Neural progenitor cell (in vitro differentiated cells): ENCODE measurements around the gene GIT2.

ENCODE experiments used
- EZH2 ChIP-seq: fragments of 200-600 bp; sonication (generic); IDR thresholded peaks from 2 replicates; pipeline ENCODE4 v1.6.1; 2017; ENCODE audit warnings: antibody characterized with exemption, mild to moderate bottlenecking, moderate library complexity
- TF ChIP-seq, protein P1 (sequence below): fragments of 200-600 bp; sonication (generic); IDR thresholded peaks from 2 replicates; pipeline ENCODE4 v1.5.1; 2017; ENCODE audit warnings: antibody characterized with exemption, mild to moderate bottlenecking

GRCh38 chr12:110015132-110015531, 19.0 kb upstream of the GIT2 start:
- TF ChIP-seq, protein P1, sequence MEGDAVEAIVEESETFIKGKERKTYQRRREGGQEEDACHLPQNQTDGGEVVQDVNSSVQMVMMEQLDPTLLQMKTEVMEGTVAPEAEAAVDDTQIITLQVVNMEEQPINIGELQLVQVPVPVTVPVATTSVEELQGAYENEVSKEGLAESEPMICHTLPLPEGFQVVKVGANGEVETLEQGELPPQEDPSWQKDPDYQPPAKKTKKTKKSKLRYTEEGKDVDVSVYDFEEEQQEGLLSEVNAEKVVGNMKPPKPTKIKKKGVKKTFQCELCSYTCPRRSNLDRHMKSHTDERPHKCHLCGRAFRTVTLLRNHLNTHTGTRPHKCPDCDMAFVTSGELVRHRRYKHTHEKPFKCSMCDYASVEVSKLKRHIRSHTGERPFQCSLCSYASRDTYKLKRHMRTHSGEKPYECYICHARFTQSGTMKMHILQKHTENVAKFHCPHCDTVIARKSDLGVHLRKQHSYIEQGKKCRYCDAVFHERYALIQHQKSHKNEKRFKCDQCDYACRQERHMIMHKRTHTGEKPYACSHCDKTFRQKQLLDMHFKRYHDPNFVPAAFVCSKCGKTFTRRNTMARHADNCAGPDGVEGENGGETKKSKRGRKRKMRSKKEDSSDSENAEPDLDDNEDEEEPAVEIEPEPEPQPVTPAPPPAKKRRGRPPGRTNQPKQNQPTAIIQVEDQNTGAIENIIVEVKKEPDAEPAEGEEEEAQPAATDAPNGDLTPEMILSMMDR = no peak
- no peak for TF ChIP-seq EZH2
